ENCODE data around the gene SIN3A.

DNA sequence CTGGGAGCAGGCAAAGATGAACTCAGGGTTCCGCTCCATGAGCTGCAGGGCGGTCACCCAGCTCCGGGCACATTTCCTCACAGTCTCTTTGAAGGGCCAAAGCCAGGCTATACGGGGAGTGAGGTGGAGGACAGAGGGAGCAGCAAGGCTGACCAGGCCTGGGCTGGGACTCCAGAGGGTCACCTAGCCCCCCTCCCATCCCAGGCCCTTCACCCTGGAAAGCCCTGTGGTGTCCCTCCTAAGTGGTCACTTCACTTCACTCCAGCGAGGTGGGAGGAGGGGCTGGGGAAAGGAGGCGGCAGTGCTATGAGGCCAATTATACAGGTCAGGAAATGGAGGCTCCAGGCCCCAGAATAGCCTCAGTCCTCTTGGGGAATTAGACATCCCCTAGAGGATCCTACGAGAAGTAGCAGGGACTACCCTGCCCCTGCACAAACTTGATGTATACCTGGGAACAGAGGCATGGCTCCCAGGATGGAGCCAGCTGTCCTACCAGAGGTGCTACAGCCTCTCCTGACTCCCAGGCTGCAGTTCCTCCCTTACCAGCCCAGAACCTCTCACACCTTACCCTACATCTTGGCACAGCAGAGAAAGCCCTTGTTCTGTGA is 88.7 kb downstream of the SIN3A start:
- TF ChIP-seq, protein P1, sequence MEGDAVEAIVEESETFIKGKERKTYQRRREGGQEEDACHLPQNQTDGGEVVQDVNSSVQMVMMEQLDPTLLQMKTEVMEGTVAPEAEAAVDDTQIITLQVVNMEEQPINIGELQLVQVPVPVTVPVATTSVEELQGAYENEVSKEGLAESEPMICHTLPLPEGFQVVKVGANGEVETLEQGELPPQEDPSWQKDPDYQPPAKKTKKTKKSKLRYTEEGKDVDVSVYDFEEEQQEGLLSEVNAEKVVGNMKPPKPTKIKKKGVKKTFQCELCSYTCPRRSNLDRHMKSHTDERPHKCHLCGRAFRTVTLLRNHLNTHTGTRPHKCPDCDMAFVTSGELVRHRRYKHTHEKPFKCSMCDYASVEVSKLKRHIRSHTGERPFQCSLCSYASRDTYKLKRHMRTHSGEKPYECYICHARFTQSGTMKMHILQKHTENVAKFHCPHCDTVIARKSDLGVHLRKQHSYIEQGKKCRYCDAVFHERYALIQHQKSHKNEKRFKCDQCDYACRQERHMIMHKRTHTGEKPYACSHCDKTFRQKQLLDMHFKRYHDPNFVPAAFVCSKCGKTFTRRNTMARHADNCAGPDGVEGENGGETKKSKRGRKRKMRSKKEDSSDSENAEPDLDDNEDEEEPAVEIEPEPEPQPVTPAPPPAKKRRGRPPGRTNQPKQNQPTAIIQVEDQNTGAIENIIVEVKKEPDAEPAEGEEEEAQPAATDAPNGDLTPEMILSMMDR (conservative IDR thresholded peaks at IDR 0.05; ENCODE audit: low read depth, low read length), result no peak
- TF ChIP-seq RAD21 (IDR thresholded peaks at IDR 0.05; ENCODE audit: low read length), result no peak
- no peak for TF ChIP-seq NFE2L2 (IDR thresholded peaks at IDR 0.05; ENCODE audit: low read depth, low read length)
- no peak for TF ChIP-seq POLR2A (IDR thresholded peaks at IDR 0.05; ENCODE audit: low read depth, low read length)
- no peak for TF ChIP-seq RFX5 (IDR thresholded peaks at IDR 0.05; ENCODE audit: low read depth, low read length)
- TF ChIP-seq CEBPB (IDR thresholded peaks at IDR 0.05; ENCODE audit: low read depth, low read length), result no peak
- TF ChIP-seq, protein P2, sequence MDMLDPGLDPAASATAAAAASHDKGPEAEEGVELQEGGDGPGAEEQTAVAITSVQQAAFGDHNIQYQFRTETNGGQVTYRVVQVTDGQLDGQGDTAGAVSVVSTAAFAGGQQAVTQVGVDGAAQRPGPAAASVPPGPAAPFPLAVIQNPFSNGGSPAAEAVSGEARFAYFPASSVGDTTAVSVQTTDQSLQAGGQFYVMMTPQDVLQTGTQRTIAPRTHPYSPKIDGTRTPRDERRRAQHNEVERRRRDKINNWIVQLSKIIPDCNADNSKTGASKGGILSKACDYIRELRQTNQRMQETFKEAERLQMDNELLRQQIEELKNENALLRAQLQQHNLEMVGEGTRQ (IDR thresholded peaks at IDR 0.05; ENCODE audit: low read depth, low read length), result no peak
- TF ChIP-seq FOS (IDR thresholded peaks at IDR 0.05; ENCODE audit: low read depth, low read length), result no peak

Measured in IMR-90 (cell line).